Thyroid gland (tissue), 4 donors: ENCODE results near the gene CNNM4. TPM values are rescaled to one million over a fixed set of nuclear protein-coding genes. Genes with fewer than 3 reads are reported as not detected.

Experiments used
- DNase-seq, 2 donors: peaks; one replicate each; pipeline ENCODE4 v3.0.0-alpha.2; 2019
- H3K27ac ChIP-seq, 3 donors: fragments of 200-600 bp; sonication (generic); 1 replicate in 2 of 3; 2 replicates in 1 of 3; pipeline ENCODE4 v1.5.1; 2016 to 2019; ENCODE audit warnings: mild to moderate bottlenecking in 1 of 3, moderate library complexity in 1 of 3
- H3K27me3 ChIP-seq: fragments of 200-600 bp; sonication (generic); one replicate; pipeline ENCODE4 v1.5.1; 2019
- H3K36me3 ChIP-seq, 2 donors: fragments of 200-600 bp; sonication (generic); one replicate each; pipeline ENCODE4 v1.5.1; 2016 to 2019
- H3K4me1 ChIP-seq, 2 donors: fragments of 200-600 bp; sonication (generic); one replicate each; pipeline ENCODE4 v1.5.1; 2017 to 2019
- H3K4me3 ChIP-seq, 3 donors: fragments of 200-600 bp; sonication (generic); replicated peaks in 1 of 3; 1 replicate in 2 of 3; 2 replicates in 1 of 3; pipeline ENCODE4 v1.5.1; 2016; ENCODE audit warnings: mild to moderate bottlenecking in 1 of 3
- H3K9me3 ChIP-seq: fragments of 200-600 bp; sonication (generic); one replicate; pipeline ENCODE4 v1.5.1; 2017
- CTCF ChIP-seq, 6 experiments: fragments of 200-600 bp in 3 of 6; fragments of 450-650 bp in 3 of 6; sonication (generic) in 3 of 6; IDR thresholded peaks; one replicate each; pipeline ENCODE4 v1.5.1; 2016 to 2019; ENCODE audit warnings: antibody characterized with exemption in 6 of 6, mild to moderate bottlenecking in 2 of 6, inconsistent platforms in 1 of 6, moderate library complexity in 1 of 6
- POLR2A ChIP-seq, 2 donors: fragments of 450-650 bp; IDR thresholded peaks; one replicate each; pipeline ENCODE4 v1.6.1; 2017; ENCODE audit warnings: antibody characterized with exemption in 2 of 2, mild to moderate bottlenecking in 2 of 2, moderate library complexity in 1 of 2
- WGBS, 2 donors: methylation state at CpG; one replicate each; pipeline ENCODE4 v1.1.5; 2017; 5-methylcytosine and 5-hydroxymethylcytosine counted together
- intact Hi-C: fragments of 100-400 bp; cut with DNase I; formaldehyde crosslinking; loops from one replicate; pipeline ENCODE4 v1.15.1; 2023
- total RNA-seq, 4 donors: library from RNA; depleted of rRNA; stranded (reverse); fragments of >200 nt; gene quantifications; one replicate each; pipeline ENCODE4 v1.2.3, GENCODE V29; 2016

CNNM4 gene
- total RNA-seq, 4 donors from 2014 or later: 6.6 to 9.5 (median 7.7) TPM

- intact Hi-C loops: loop anchor here (10.0 kb wide), 2 partner anchors 172 to 282 kb away; partner anchors contain the start of gene KANSL3
Measured at GRCh38 chr2:96806468-96807126, 45.9 kb downstream of the CNNM4 start.

GRCh38 chr2:96807127-96807471, 46.4 kb downstream of the CNNM4 start:
- DNase-seq: no peak
- Histone ChIP-seq H3K9me3 (no peaks in the 10 kb centered on the region), H3K36me3 (peaks cover 6 to 7% of the 10 kb centered on the region in 2 donors), H3K4me1 (no peaks in the 10 kb centered on the region), H3K4me3 (no peak overlapping the region), H3K27ac (no peak overlapping the region), H3K27me3 (no peaks in the 10 kb centered on the region)
- intact Hi-C loops: loop anchor here (10.0 kb wide), 2 partner anchors 172 to 282 kb away; partner anchors contain the start of gene KANSL3
- 87 to 88% methylated on average over 10 of the region's 10 CpGs for WGBS, 2 donors
- TF ChIP-seq POLR2A (IDR thresholded peaks at IDR 0.05) (no peak), CTCF (IDR thresholded peaks at IDR 0.05) (no peak)

More at GRCh38 chr2:96806468-96807126, 45.9 kb downstream of the CNNM4 start:
- no peak for TF ChIP-seq CTCF (IDR thresholded peaks at IDR 0.05)
- no peak for TF ChIP-seq POLR2A (IDR thresholded peaks at IDR 0.05)
- Histone ChIP-seq H3K4me3 (no peak overlapping the region), H3K27ac (no peak overlapping the region), H3K4me1 (no peaks in the 10 kb centered on the region), H3K27me3 (no peaks in the 10 kb centered on the region), H3K9me3 (no peaks in the 10 kb centered on the region), H3K36me3 (peaks cover 6 to 7% of the 10 kb centered on the region in 2 donors)
- DNase-seq: no peak
- WGBS, 2 donors: 84 to 85% methylated on average over 23 of the region's 23 CpGs

- 85 to 87% methylated on average over 10 of the region's 10 CpGs for WGBS, 2 donors
- no peak for DNase-seq
- intact Hi-C loops: loop anchor here (10.0 kb wide), 2 partner anchors 174 to 284 kb away; partner anchors contain the start of gene KANSL3
- no peaks in the 10 kb centered on the region for H3K9me3 ChIP-seq
- no peak for TF ChIP-seq POLR2A (IDR thresholded peaks at IDR 0.05)
- TF ChIP-seq CTCF (IDR thresholded peaks at IDR 0.05): no peak
- no peak overlapping the region for H3K4me3 ChIP-seq
- no peaks in the 10 kb centered on the region for H3K4me1 ChIP-seq
- H3K36me3 ChIP-seq: peaks cover 6 to 7% of the 10 kb centered on the region in 2 donors
- H3K27me3 ChIP-seq: no peaks in the 10 kb centered on the region
- no peak overlapping the region for H3K27ac ChIP-seq
Measured at GRCh38 chr2:96808176-96808837, 47.6 kb downstream of the CNNM4 start.

GRCh38 chr2:96809216-96809882, 48.6 kb downstream of the CNNM4 start:
- H3K36me3 ChIP-seq: peaks cover 6 to 7% of the 10 kb centered on the region in 2 donors
- H3K4me1 ChIP-seq: no peaks in the 10 kb centered on the region
- no peak overlapping the region for H3K27ac ChIP-seq
- no peaks in the 10 kb centered on the region for H3K9me3 ChIP-seq
- no peaks in the 10 kb centered on the region for H3K27me3 ChIP-seq
- no peak for DNase-seq
- intact Hi-C loops: loop anchor here (10.0 kb wide), 2 partner anchors 175 to 285 kb away; partner anchors contain the start of gene KANSL3
- H3K4me3 ChIP-seq: no peak overlapping the region
- WGBS, 2 donors: 85 to 89% methylated on average over 12 to 13 of the region's 13 CpGs
- TF ChIP-seq POLR2A (IDR thresholded peaks at IDR 0.05): no peak
- no peak for TF ChIP-seq CTCF (IDR thresholded peaks at IDR 0.05)
